Neural cell (in vitro differentiated cells): ENCODE measurements around the gene RASGRP2. TPM values are rescaled to one million over a fixed set of nuclear protein-coding genes. Genes with fewer than 3 reads are reported as not detected.
A peak's percentile ranks its signal among the peaks of the same experiment; 100 is the strongest.

Source experiments
- H2AFZ ChIP-seq: fragments of 200-600, 300-800 bp; sonication (generic), shearing (Covaris generic); 2 replicates; pipeline ENCODE4 v1.6.0; 2014; ENCODE audit warnings: low read depth, mild to moderate bottlenecking, antibody characterized with exemption, low read length, moderate library complexity
- H3F3A ChIP-seq: fragments of 200-600 bp; shearing (Covaris generic); 2 replicates; pipeline ENCODE4 v1.6.1; 2016; ENCODE audit warnings: mild to moderate bottlenecking, moderate library complexity, mixed read lengths, antibody characterized with exemption, low read length; ENCODE audit not compliant: insufficient read depth, poor library complexity, severe bottlenecking
- H3K27ac ChIP-seq: fragments of 200-600, 300-800 bp; sonication (generic), shearing (Covaris generic); 2 replicates; pipeline ENCODE4 v1.5.1; 2014; ENCODE audit warnings: mild to moderate bottlenecking, low read length, moderate library complexity
- H3K27me3 ChIP-seq: fragments of 300-800, 200-600 bp; sonication (generic), shearing (Covaris generic); 2 replicates; pipeline ENCODE4 v1.6.0; 2014; ENCODE audit warnings: mild to moderate bottlenecking, low read depth, low read length, moderate library complexity; ENCODE audit not compliant: insufficient read depth
- H3K36me3 ChIP-seq: fragments of 300-800, 200-600 bp; sonication (generic), shearing (Covaris generic); 2 replicates; pipeline ENCODE4 v1.5.1; 2014; ENCODE audit warnings: mild to moderate bottlenecking, antibody characterized with exemption, low read length, moderate library complexity; ENCODE audit not compliant: insufficient read depth
- H3K4me2 ChIP-seq: fragments of 300-800, 200-600 bp; sonication (generic), shearing (Covaris generic); 2 replicates; pipeline ENCODE4 v1.6.0; 2014; ENCODE audit warnings: mild to moderate bottlenecking, low read length
- H3K4me3 ChIP-seq: fragments of 300-800, 200-600 bp; sonication (generic), shearing (Covaris generic); 2 replicates; pipeline ENCODE4 v1.5.1; 2014; ENCODE audit warnings: mild to moderate bottlenecking, low read length, moderate library complexity
- H3K79me2 ChIP-seq: fragments of 200-600 bp; shearing (Covaris generic); replicated peaks from 2 replicates; pipeline ENCODE4 v1.6.0; 2014; ENCODE audit warnings: mild to moderate bottlenecking, low read length, moderate library complexity; ENCODE audit not compliant: insufficient read depth
- H3K9ac ChIP-seq: fragments of 300-800, 200-600 bp; sonication (generic), shearing (Covaris generic); 2 replicates; pipeline ENCODE4 v1.6.1; 2016; ENCODE audit warnings: mild to moderate bottlenecking, low read length, mixed read lengths
- H3K9me2 ChIP-seq: fragments of 200-600 bp; shearing (Covaris generic); 2 replicates; pipeline ENCODE4 v1.6.1; 2016; ENCODE audit warnings: mild to moderate bottlenecking, low read length, mixed read lengths; ENCODE audit not compliant: insufficient read depth
- H3K9me3 ChIP-seq: fragments of 200-600, 300-800 bp; sonication (generic), shearing (Covaris generic); 2 replicates; pipeline ENCODE4 v1.6.1; 2016; ENCODE audit warnings: mild to moderate bottlenecking, mixed run types, low read length, moderate library complexity, mixed read lengths
- H4K20me1 ChIP-seq: fragments of 200-600 bp; shearing (Covaris generic); 2 replicates; pipeline ENCODE4 v1.6.1; 2016; ENCODE audit warnings: mild to moderate bottlenecking, mixed run types; ENCODE audit not compliant: insufficient read depth
- CTCF ChIP-seq: fragments of 450-650 bp; IDR thresholded peaks from 2 replicates; pipeline ENCODE4 v1.5.1; 2014; ENCODE audit warnings: antibody characterized with exemption, mild to moderate bottlenecking, moderate library complexity; ENCODE audit not compliant: poor library complexity, severe bottlenecking
- EP300 ChIP-seq: fragments of 450-650 bp; conservative IDR thresholded peaks from 2 replicates; pipeline ENCODE4 v1.6.1; 2014; ENCODE audit warnings: antibody characterized with exemption, mild to moderate bottlenecking, moderate library complexity; ENCODE audit not compliant: poor library complexity, severe bottlenecking
- EZH2 ChIP-seq: fragments of 200-600, 300-800 bp; shearing (Covaris generic), sonication (generic); IDR thresholded peaks from 2 replicates; pipeline ENCODE4 v1.6.1; 2014; ENCODE audit warnings: antibody characterized with exemption, low read length, borderline replicate concordance, mild to moderate bottlenecking; ENCODE audit not compliant: insufficient read depth, poor library complexity, severe bottlenecking
- MXI1 ChIP-seq: fragments of 450-650 bp; conservative IDR thresholded peaks from 2 replicates; pipeline ENCODE4 v1.6.1; 2014; ENCODE audit warnings: antibody characterized with exemption, mild to moderate bottlenecking; ENCODE audit not compliant: poor library complexity, severe bottlenecking
- POLR2AphosphoS5 ChIP-seq: IDR thresholded peaks from 2 replicates; pipeline ENCODE4 v1.6.1; 2012
- RAD21 ChIP-seq: fragments of 450-650 bp; conservative IDR thresholded peaks from 2 replicates; pipeline ENCODE4 v1.6.1; 2014; ENCODE audit warnings: antibody characterized with exemption, mild to moderate bottlenecking, moderate library complexity
- SMC3 ChIP-seq: fragments of 450-650 bp; conservative IDR thresholded peaks from 2 replicates; pipeline ENCODE4 v1.6.1; 2014; ENCODE audit warnings: antibody characterized with exemption, mild to moderate bottlenecking, moderate library complexity; ENCODE audit not compliant: poor library complexity
- TAF1 ChIP-seq: IDR thresholded peaks from 2 replicates; pipeline ENCODE4 v1.6.1; 2012; ENCODE audit warnings: low read depth
- polyA plus RNA-seq: library from polyadenylated mRNA; depleted of rRNA; stranded (reverse); fragments of >200 nt; gene quantifications from 2 replicates; pipeline ENCODE4 v1.2.3, GENCODE V29; 2014
- TF ChIP-seq, protein P1 (sequence below): IDR thresholded peaks from 2 replicates; pipeline ENCODE4 v1.6.1; 2012; ENCODE audit warnings: borderline replicate concordance

The RASGRP2 gene
- polyA plus RNA-seq, 1 donor from 2014 or later: 4.5 TPM

DNA sequence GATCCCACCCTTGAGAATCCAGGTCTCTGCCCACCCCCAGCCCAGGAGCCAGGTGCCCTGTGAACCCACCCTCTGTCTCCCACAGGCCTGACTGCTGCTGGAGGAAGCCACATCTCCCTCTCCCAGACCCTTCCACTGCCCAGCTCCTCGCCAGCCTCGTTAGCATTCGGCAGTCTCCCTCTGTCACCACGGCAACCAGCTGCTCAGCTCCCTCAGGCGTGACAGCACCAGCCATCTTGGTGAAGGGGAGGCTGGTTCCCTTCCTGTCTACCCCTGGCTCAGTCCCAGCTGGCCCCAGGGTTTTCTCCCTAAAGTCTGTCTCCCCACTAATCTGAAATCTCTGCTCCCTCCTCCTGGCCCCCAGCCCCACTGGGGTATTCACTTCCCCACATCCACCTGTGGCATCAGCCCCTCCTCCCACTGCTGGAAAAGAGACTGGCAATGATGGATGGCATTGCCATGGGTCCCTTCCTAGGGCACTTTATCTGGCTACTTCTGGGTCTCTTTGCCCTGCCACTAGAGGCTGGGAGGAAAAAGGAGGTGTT lies 49.0 kb downstream of the RASGRP2 start:
- Histone ChIP-seq H2AFZ (no peak overlapping the region), H3K36me3 (no peaks in the 10 kb centered on the region), H3K79me2 (peaks cover 25% of the 10 kb centered on the region), H4K20me1 (no peaks in the 10 kb centered on the region), H3K4me3 (peak overlapping the region; percentile 51), H3K4me2 (peak overlapping the region; percentile 43), H3K9me3 (no peaks in the 10 kb centered on the region), H3K27me3 (no peaks in the 10 kb centered on the region), H3F3A (no peaks in the 10 kb centered on the region), H3K9ac (peak overlapping the region; percentile 43), H3K9me2 (no peaks in the 10 kb centered on the region), H3K27ac (peak overlapping the region; percentile 59)
- TF ChIP-seq EZH2: no peak
- TF ChIP-seq MXI1: peak; percentile 56
- peak; percentile 20 for TF ChIP-seq EP300
- no peak for TF ChIP-seq TAF1
- TF ChIP-seq SMC3: no peak
- peak; percentile 28 for TF ChIP-seq RAD21
- no peak for TF ChIP-seq CTCF

DNA sequence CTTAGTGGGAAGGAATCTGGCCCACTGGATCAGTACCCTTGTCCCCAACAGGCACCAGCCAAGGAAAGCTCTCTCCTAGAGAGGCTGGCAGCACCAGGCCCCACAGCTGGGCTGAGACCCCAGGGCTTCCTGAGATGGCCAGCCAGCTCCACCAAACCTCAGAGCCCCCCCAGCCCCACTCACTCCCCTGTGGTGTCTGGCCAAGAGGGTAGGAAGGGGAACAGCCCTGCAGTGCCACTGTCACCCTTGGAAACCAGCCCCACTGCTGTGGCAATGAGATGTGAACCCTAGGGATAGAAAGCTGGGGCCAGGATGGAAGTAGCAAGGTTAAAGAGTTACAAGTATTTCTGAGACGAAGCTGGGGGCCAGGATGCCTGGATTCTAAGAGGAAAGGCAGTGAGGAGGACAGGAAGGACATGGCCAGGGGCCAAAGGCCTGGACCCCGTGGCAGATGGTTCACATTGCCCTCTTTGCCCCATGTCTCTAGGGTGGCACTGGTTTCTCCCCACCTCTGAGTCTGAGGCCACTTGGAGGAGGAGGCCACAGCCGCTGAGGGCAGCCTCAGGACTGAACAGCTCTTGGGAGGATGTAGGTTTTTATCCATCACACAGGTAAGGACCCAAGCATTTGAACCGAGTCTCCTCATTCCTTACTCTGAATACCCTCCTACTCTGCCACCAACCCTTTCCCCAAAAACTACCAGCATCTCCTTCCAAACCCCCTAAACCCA lies 49.8 kb downstream of the RASGRP2 start:
- TF ChIP-seq, protein P1, sequence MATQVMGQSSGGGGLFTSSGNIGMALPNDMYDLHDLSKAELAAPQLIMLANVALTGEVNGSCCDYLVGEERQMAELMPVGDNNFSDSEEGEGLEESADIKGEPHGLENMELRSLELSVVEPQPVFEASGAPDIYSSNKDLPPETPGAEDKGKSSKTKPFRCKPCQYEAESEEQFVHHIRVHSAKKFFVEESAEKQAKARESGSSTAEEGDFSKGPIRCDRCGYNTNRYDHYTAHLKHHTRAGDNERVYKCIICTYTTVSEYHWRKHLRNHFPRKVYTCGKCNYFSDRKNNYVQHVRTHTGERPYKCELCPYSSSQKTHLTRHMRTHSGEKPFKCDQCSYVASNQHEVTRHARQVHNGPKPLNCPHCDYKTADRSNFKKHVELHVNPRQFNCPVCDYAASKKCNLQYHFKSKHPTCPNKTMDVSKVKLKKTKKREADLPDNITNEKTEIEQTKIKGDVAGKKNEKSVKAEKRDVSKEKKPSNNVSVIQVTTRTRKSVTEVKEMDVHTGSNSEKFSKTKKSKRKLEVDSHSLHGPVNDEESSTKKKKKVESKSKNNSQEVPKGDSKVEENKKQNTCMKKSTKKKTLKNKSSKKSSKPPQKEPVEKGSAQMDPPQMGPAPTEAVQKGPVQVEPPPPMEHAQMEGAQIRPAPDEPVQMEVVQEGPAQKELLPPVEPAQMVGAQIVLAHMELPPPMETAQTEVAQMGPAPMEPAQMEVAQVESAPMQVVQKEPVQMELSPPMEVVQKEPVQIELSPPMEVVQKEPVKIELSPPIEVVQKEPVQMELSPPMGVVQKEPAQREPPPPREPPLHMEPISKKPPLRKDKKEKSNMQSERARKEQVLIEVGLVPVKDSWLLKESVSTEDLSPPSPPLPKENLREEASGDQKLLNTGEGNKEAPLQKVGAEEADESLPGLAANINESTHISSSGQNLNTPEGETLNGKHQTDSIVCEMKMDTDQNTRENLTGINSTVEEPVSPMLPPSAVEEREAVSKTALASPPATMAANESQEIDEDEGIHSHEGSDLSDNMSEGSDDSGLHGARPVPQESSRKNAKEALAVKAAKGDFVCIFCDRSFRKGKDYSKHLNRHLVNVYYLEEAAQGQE: no peak
- TF ChIP-seq TAF1 (no peak), POLR2AphosphoS5 (no peak), EP300 (no peak)
- Histone ChIP-seq H3K79me2 (peaks cover 21% of the 10 kb centered on the region), H3K9me3 (no peaks in the 10 kb centered on the region), H3F3A (no peaks in the 10 kb centered on the region), H3K9me2 (no peaks in the 10 kb centered on the region), H3K4me2 (peak overlapping the region; percentile 43), H3K27me3 (no peaks in the 10 kb centered on the region), H3K36me3 (no peaks in the 10 kb centered on the region), H3K4me3 (peak overlapping the region; percentile 51), H2AFZ (no peak overlapping the region), H3K27ac (peak overlapping the region; percentile 59), H3K9ac (peak overlapping the region; percentile 43), H4K20me1 (no peaks in the 10 kb centered on the region)
